GM19395 (cell line): Measurements from ENCODE around the gene EPHA10.
A peak's percentile ranks its signal among the peaks of the same experiment; 100 is the strongest.
"Not testable (repeated sequence)": the region's sequence is repeated elsewhere in the genome, so short reads cannot be mapped to it uniquely, and the experiment has no call there.

Experiments used
- ATAC-seq: cut with Tn5 transposase; IDR thresholded peaks from one replicate; pipeline ENCODE4 v1.9.1; 2021; ENCODE audit warnings: mild to moderate bottlenecking, moderate library complexity; ENCODE audit not compliant: unreplicated experiment

Gene EPHA10

GRCh38 chr1:37717631-37718030 is 47.3 kb downstream of the EPHA10 start:
- ATAC-seq, result no peak

- no peak for ATAC-seq
Observed at GRCh38 chr1:37716321-37716720, 48.6 kb downstream of the EPHA10 start.

GRCh38 chr1:37714689-37715088 is 50.2 kb downstream of the EPHA10 start:
- ATAC-seq, result no peak

GRCh38 chr1:37714226-37714625 is 50.7 kb downstream of the EPHA10 start:
- ATAC-seq, result no peak

- no peak for ATAC-seq
Observed at GRCh38 chr1:37708471-37708870, 56.4 kb downstream of the EPHA10 start.

GRCh38 chr1:37705399-37705798 is 59.5 kb downstream of the EPHA10 start:
- no peak for ATAC-seq

- ATAC-seq, result no peak
Observed at GRCh38 chr1:37704966-37705365, 60.0 kb downstream of the EPHA10 start.

GRCh38 chr1:37703061-37703460 is 61.9 kb downstream of the EPHA10 start:
- ATAC-seq, result no peak

GRCh38 chr1:37701051-37701450 is 63.9 kb downstream of the EPHA10 start:
- ATAC-seq, result no peak

- no peak for ATAC-seq
Observed at GRCh38 chr1:37699147-37699546, 65.8 kb downstream of the EPHA10 start.

GRCh38 chr1:37697737-37698136 is 67.2 kb downstream of the EPHA10 start:
- no peak for ATAC-seq

- ATAC-seq, result no peak
Observed at GRCh38 chr1:37697090-37697489, 67.8 kb downstream of the EPHA10 start.

GRCh38 chr1:37692834-37693175 is 72.1 kb downstream of the EPHA10 start:
- ATAC-seq, result no peak

GRCh38 chr1:37692078-37692833 is 72.7 kb downstream of the EPHA10 start, which contains the start of gene CDCA8:
Gene CDCA8 (plus strand): TSS chr1:37692516. CDS start chr1:37692691, 175 bp downstream.
- ATAC-seq, result peak; percentile 74

GRCh38 chr1:37691497-37692077 is 73.3 kb downstream of the EPHA10 start:
- ATAC-seq, result peak; percentile 1

GRCh38 chr1:37688926-37689325 is 76.0 kb downstream of the EPHA10 start:
- ATAC-seq, result no peak

GRCh38 chr1:37687764-37688163 is 77.2 kb downstream of the EPHA10 start:
- ATAC-seq, result not testable (repeated sequence)

GRCh38 chr1:37685722-37686121 is 79.2 kb downstream of the EPHA10 start:
- ATAC-seq, result no peak

- ATAC-seq, result not testable (repeated sequence)
Observed at GRCh38 chr1:37684182-37684581, 80.7 kb downstream of the EPHA10 start.

GRCh38 chr1:37682334-37682987 is 82.5 kb downstream of the EPHA10 start:
- ATAC-seq, result no peak

- ATAC-seq, result no peak
Observed at GRCh38 chr1:37680933-37681332, 84.0 kb downstream of the EPHA10 start.

GRCh38 chr1:37677808-37678207 is 87.1 kb downstream of the EPHA10 start:
- no peak for ATAC-seq
